ENCODE results near the gene SNCAIP.

SNCAIP gene

GRCh38 chr5:122384739-122385235, 72.8 kb downstream of the SNCAIP start:
- ATAC-seq (ENCODE audit: low read depth): no peak
- H3K4me1 ChIP-seq (ENCODE audit: insufficient read depth, poor library complexity, severe bottlenecking): no peaks in the 10 kb centered on the region
- no peak for TF ChIP-seq CTCF (IDR thresholded peaks at IDR 0.05; ENCODE audit: poor library complexity, severe bottlenecking)
- no peaks in the 10 kb centered on the region for H3K27me3 ChIP-seq (ENCODE audit: insufficient read depth, poor library complexity, severe bottlenecking)
- no peak overlapping the region for H3K4me3 ChIP-seq (ENCODE audit: severe bottlenecking)
- H3K27ac ChIP-seq (ENCODE audit: poor library complexity, severe bottlenecking): no peak overlapping the region
- no peaks in the 10 kb centered on the region for H3K36me3 ChIP-seq (ENCODE audit: low read depth)
- no peak for DNase-seq (ENCODE audit: low spot score)
- H3K9me3 ChIP-seq (ENCODE audit: severe bottlenecking): no peaks in the 10 kb centered on the region

- Histone ChIP-seq H3K27me3 (ENCODE audit: insufficient read depth, poor library complexity, severe bottlenecking) (no peaks in the 10 kb centered on the region), H3K36me3 (ENCODE audit: low read depth) (no peaks in the 10 kb centered on the region), H3K27ac (ENCODE audit: poor library complexity, severe bottlenecking) (no peak overlapping the region), H3K4me3 (ENCODE audit: severe bottlenecking) (no peak overlapping the region), H3K4me1 (ENCODE audit: insufficient read depth, poor library complexity, severe bottlenecking) (no peaks in the 10 kb centered on the region), H3K9me3 (ENCODE audit: severe bottlenecking) (no peaks in the 10 kb centered on the region)
- no peak for ATAC-seq (ENCODE audit: low read depth)
- TF ChIP-seq CTCF (IDR thresholded peaks at IDR 0.05; ENCODE audit: poor library complexity, severe bottlenecking): no peak
- DNase-seq (ENCODE audit: low spot score): no peak
Observed at GRCh38 chr5:122385286-122385685, 73.2 kb downstream of the SNCAIP start.

GRCh38 chr5:122385808-122386207, 73.8 kb downstream of the SNCAIP start:
- no peak for TF ChIP-seq CTCF (IDR thresholded peaks at IDR 0.05; ENCODE audit: poor library complexity, severe bottlenecking)

GRCh38 chr5:122390154-122390553, 78.1 kb downstream of the SNCAIP start:
- DNase-seq (ENCODE audit: low spot score): no peak
- no peak overlapping the region for H3K4me3 ChIP-seq (ENCODE audit: severe bottlenecking)
- H3K36me3 ChIP-seq (ENCODE audit: low read depth): no peaks in the 10 kb centered on the region
- H3K27me3 ChIP-seq (ENCODE audit: insufficient read depth, poor library complexity, severe bottlenecking): no peaks in the 10 kb centered on the region
- TF ChIP-seq CTCF (IDR thresholded peaks at IDR 0.05; ENCODE audit: poor library complexity, severe bottlenecking): no peak
- no peak for ATAC-seq (ENCODE audit: low read depth)
- H3K27ac ChIP-seq (ENCODE audit: poor library complexity, severe bottlenecking): no peak overlapping the region
- H3K4me1 ChIP-seq (ENCODE audit: insufficient read depth, poor library complexity, severe bottlenecking): no peaks in the 10 kb centered on the region
- no peaks in the 10 kb centered on the region for H3K9me3 ChIP-seq (ENCODE audit: severe bottlenecking)

More at GRCh38 chr5:122385808-122386207, 73.8 kb downstream of the SNCAIP start:
- ATAC-seq (ENCODE audit: low read depth) (no peak), DNase-seq (ENCODE audit: low spot score) (no peak)
- Histone ChIP-seq H3K27me3 (ENCODE audit: insufficient read depth, poor library complexity, severe bottlenecking) (no peaks in the 10 kb centered on the region), H3K36me3 (ENCODE audit: low read depth) (no peaks in the 10 kb centered on the region), H3K4me3 (ENCODE audit: severe bottlenecking) (no peak overlapping the region), H3K4me1 (ENCODE audit: insufficient read depth, poor library complexity, severe bottlenecking) (no peaks in the 10 kb centered on the region), H3K27ac (ENCODE audit: poor library complexity, severe bottlenecking) (no peak overlapping the region), H3K9me3 (ENCODE audit: severe bottlenecking) (no peaks in the 10 kb centered on the region)

GRCh38 chr5:122390694-122391093, 78.7 kb downstream of the SNCAIP start:
- DNase-seq (ENCODE audit: low spot score) (no peak), ATAC-seq (ENCODE audit: low read depth) (no peak)
- Histone ChIP-seq H3K27ac (ENCODE audit: poor library complexity, severe bottlenecking) (no peak overlapping the region), H3K4me1 (ENCODE audit: insufficient read depth, poor library complexity, severe bottlenecking) (no peaks in the 10 kb centered on the region), H3K36me3 (ENCODE audit: low read depth) (no peaks in the 10 kb centered on the region), H3K9me3 (ENCODE audit: severe bottlenecking) (no peaks in the 10 kb centered on the region), H3K27me3 (ENCODE audit: insufficient read depth, poor library complexity, severe bottlenecking) (no peaks in the 10 kb centered on the region), H3K4me3 (ENCODE audit: severe bottlenecking) (no peak overlapping the region)
- no peak for TF ChIP-seq CTCF (IDR thresholded peaks at IDR 0.05; ENCODE audit: poor library complexity, severe bottlenecking)

Measured in RWPE2 (cell line).